CD4-positive, alpha-beta T cell (primary cell): ENCODE results near the gene RNU1-4. TPM values are rescaled to one million over a fixed set of nuclear protein-coding genes. Genes with fewer than 3 reads are reported as not detected.
"Not testable (repeated sequence)": the region's sequence is repeated elsewhere in the genome, so short reads cannot be mapped to it uniquely, and the experiment has no call there.

Experiments
- ATAC-seq: fragments of 200-7000 bp; cut with Tn5 transposase; one replicate; pipeline ENCODE4 v1.10.0; 2022; ENCODE audit warnings: mild to moderate bottlenecking; ENCODE audit not compliant: poor library complexity
- CTCF ChIA-PET: fragments of 350-600 bp; sonication (Branson Sonifier 250); formaldehyde crosslinking; loops from one replicate; lab custom pipeline; 2021; ENCODE audit warnings: antibody characterized with exemption, inconsistent platforms; lab: Charles Lee
- POLR2A ChIA-PET: fragments of 350-600 bp; sonication (Branson Sonifier 250); formaldehyde crosslinking; loops from one replicate; lab custom pipeline; 2021; ENCODE audit warnings: antibody characterized with exemption, inconsistent platforms; lab: Charles Lee
- DNase-seq, 14 experiments: peaks; one replicate each; pipeline ENCODE4 v3.0.0-alpha.2; 2013 to 2020; ENCODE audit warnings: mixed read lengths in 2 of 14
- H3K27ac ChIP-seq, 2 donors: one replicate each; pipeline versions ENCODE4 v1.5.1 to v1.7.0; 2013; ENCODE audit warnings: low read length in 2 of 2, low read depth in 1 of 2, mild to moderate bottlenecking in 1 of 2
- H3K27me3 ChIP-seq, 2 experiments: 1 replicate in 1 of 2; 2 replicates in 1 of 2; pipeline versions ENCODE4 v1.6.1 to v1.7.0; 2013; ENCODE audit warnings: low read length in 2 of 2, control low read depth in 1 of 2, mild to moderate bottlenecking in 1 of 2, moderate library complexity in 1 of 2; ENCODE audit not compliant: insufficient read depth in 2 of 2, control insufficient read depth in 1 of 2
- H3K36me3 ChIP-seq: one replicate; pipeline ENCODE4 v1.6.1; 2013; ENCODE audit warnings: low read length, control low read depth; ENCODE audit not compliant: insufficient read depth
- H3K4me1 ChIP-seq: one replicate; pipeline ENCODE4 v1.6.1; 2013; ENCODE audit warnings: low read length, control low read depth; ENCODE audit not compliant: insufficient read depth
- H3K4me3 ChIP-seq: one replicate; pipeline ENCODE4 v1.5.1; 2013; ENCODE audit warnings: mild to moderate bottlenecking, low read length, moderate library complexity
- H3K9me3 ChIP-seq, 2 experiments: 1 replicate in 1 of 2; 2 replicates in 1 of 2; pipeline versions ENCODE4 v1.6.1 to v1.7.0; 2013; ENCODE audit warnings: low read length in 2 of 2, mild to moderate bottlenecking in 2 of 2, control low read depth in 1 of 2, moderate library complexity in 1 of 2; ENCODE audit not compliant: control insufficient read depth in 1 of 2, insufficient read depth in 1 of 2
- H3K27ac Mint-ChIP-seq: one replicate; pipeline ENCODE4 v1.8.0; 2020; ENCODE audit warnings: mixed read lengths
- H3K27me3 Mint-ChIP-seq: one replicate; pipeline ENCODE4 v1.8.0; 2021; ENCODE audit warnings: mixed read lengths
- H3K36me3 Mint-ChIP-seq: one replicate; pipeline ENCODE4 v1.8.0; 2021; ENCODE audit warnings: low read depth, mixed read lengths
- H3K4me1 Mint-ChIP-seq: one replicate; pipeline ENCODE4 v1.8.0; 2021; ENCODE audit warnings: low read depth, mixed read lengths
- H3K4me3 Mint-ChIP-seq: one replicate; pipeline ENCODE4 v1.8.0; 2020; ENCODE audit warnings: mild to moderate bottlenecking, mixed read lengths
- H3K9me3 Mint-ChIP-seq: one replicate; pipeline ENCODE4 v1.8.0; 2020; ENCODE audit warnings: mixed read lengths
- intact Hi-C, 2 experiments: fragments of 100-400 bp; cut with DNase I in 1 of 2; cut with micrococcal nuclease in 1 of 2; formaldehyde crosslinking; loops; one replicate each; pipeline versions ENCODE4 v1.15.1 to v1.9.0; 2023 to 2025; cut with DNase I, micrococcal nuclease
- total RNA-seq, 174 experiments: library from RNA in 2 of 174; stranded (reverse) in 2 of 174; gene quantifications; one replicate each; pipeline ENCODE4 v1.2.3 and lab custom pipeline; 2021 to 2026

RNU1-4 gene
- total RNA-seq, 2 experiments from 2014 or later: 4,982 to 5,937 TPM

GRCh38 chr1:16755932-16756331 is 15.6 kb downstream of the RNU1-4 start:
- POLR2A ChIA-PET, H3K4me3 ChIP-seq, H3K4me1 ChIP-seq, H3K4me1 Mint-ChIP-seq, H3K27me3 ChIP-seq, DNase-seq, H3K27me3 Mint-ChIP-seq, H3K9me3 ChIP-seq, H3K27ac Mint-ChIP-seq, intact Hi-C loops, H3K36me3 ChIP-seq, CTCF ChIA-PET, H3K9me3 Mint-ChIP-seq, ATAC-seq, H3K36me3 Mint-ChIP-seq, H3K4me3 Mint-ChIP-seq, H3K27ac ChIP-seq: not testable (repeated sequence)

DNA sequence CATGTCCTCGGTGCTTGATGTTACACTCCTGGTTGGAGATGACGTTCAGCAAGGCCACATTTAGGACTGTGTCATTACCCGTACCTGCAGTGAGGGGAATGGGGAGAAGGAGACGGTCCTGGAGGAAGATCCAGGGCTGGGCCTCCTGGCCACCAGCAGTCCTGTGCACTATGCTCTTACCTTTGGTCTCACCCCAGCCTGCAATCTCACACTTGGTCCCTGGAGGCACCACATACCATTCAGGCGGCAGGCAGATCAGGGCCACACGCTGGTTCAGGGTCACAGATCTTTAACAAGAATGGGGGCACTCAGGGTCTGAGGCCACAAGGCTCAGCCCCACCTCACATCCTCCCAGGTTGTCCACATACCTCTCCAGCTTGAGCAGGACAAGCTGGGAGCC is 17.3 kb downstream of the RNU1-4 start:
- not testable (repeated sequence) for H3K27ac Mint-ChIP-seq, DNase-seq

DNA sequence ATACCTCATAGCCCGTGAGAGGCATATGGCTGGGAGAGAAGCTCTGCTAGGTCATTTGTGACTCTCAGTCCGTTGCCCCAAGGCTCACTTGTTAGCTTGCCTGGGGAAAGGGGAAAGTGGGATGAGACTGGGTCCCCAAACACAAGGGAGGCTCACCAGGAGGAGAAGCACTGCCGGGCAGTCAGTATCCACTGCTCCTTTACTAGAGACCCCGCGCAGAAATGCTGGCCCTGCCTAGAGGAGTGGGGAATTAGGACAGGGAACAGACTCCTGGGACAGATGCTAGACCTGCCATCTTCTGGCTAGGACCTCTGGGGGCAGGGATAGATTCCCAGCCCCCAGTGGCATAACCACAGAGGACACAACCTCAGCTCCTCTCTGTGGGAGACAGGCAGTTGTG is 17.7 kb downstream of the RNU1-4 start:
- POLR2A ChIA-PET, H3K4me3 ChIP-seq, intact Hi-C loops, CTCF ChIA-PET, ATAC-seq, H3K27me3 ChIP-seq, DNase-seq, H3K4me1 Mint-ChIP-seq, H3K27me3 Mint-ChIP-seq, H3K4me1 ChIP-seq, H3K36me3 ChIP-seq, H3K9me3 ChIP-seq, H3K27ac Mint-ChIP-seq, H3K27ac ChIP-seq, H3K9me3 Mint-ChIP-seq, H3K36me3 Mint-ChIP-seq, H3K4me3 Mint-ChIP-seq: not testable (repeated sequence)

More for the DNA sequence above, 17.3 kb downstream of the RNU1-4 start:
- intact Hi-C loops, H3K4me1 ChIP-seq, H3K36me3 Mint-ChIP-seq, H3K36me3 ChIP-seq, ATAC-seq, H3K4me1 Mint-ChIP-seq, H3K4me3 ChIP-seq, H3K9me3 ChIP-seq, H3K9me3 Mint-ChIP-seq, H3K4me3 Mint-ChIP-seq, CTCF ChIA-PET, H3K27me3 ChIP-seq, H3K27ac ChIP-seq, POLR2A ChIA-PET, H3K27me3 Mint-ChIP-seq: not testable (repeated sequence)

GRCh38 chr1:16759041-16759493 is 18.8 kb downstream of the RNU1-4 start:
- H3K36me3 ChIP-seq, CTCF ChIA-PET, H3K36me3 Mint-ChIP-seq, H3K27ac ChIP-seq, H3K27me3 ChIP-seq, H3K9me3 Mint-ChIP-seq, intact Hi-C loops, H3K9me3 ChIP-seq, H3K27ac Mint-ChIP-seq, H3K4me3 ChIP-seq, H3K27me3 Mint-ChIP-seq, H3K4me3 Mint-ChIP-seq, H3K4me1 Mint-ChIP-seq, H3K4me1 ChIP-seq, POLR2A ChIA-PET: not testable (repeated sequence)
- DNase-seq: peak in 1 of 14 experiments; percentile 19
- ATAC-seq: peak; percentile 49

GRCh38 chr1:16759650-16760455 is 19.5 kb downstream of the RNU1-4 start:
- POLR2A ChIA-PET, H3K27ac ChIP-seq, H3K36me3 Mint-ChIP-seq, H3K27me3 ChIP-seq, H3K36me3 ChIP-seq, H3K4me3 Mint-ChIP-seq, H3K9me3 ChIP-seq, H3K9me3 Mint-ChIP-seq, H3K27ac Mint-ChIP-seq, H3K27me3 Mint-ChIP-seq, intact Hi-C loops, H3K4me1 ChIP-seq, CTCF ChIA-PET, DNase-seq, H3K4me1 Mint-ChIP-seq, H3K4me3 ChIP-seq: not testable (repeated sequence)
- ATAC-seq: peak; percentile 70

GRCh38 chr1:16760456-16760765 is 20.1 kb downstream of the RNU1-4 start:
- intact Hi-C loops, H3K4me3 Mint-ChIP-seq, H3K9me3 Mint-ChIP-seq, H3K27me3 ChIP-seq, H3K27ac Mint-ChIP-seq, H3K27ac ChIP-seq, H3K36me3 ChIP-seq, H3K4me3 ChIP-seq, H3K36me3 Mint-ChIP-seq, H3K27me3 Mint-ChIP-seq, H3K4me1 ChIP-seq, DNase-seq, CTCF ChIA-PET, H3K4me1 Mint-ChIP-seq, H3K9me3 ChIP-seq, POLR2A ChIA-PET, ATAC-seq: not testable (repeated sequence)

- H3K27me3 Mint-ChIP-seq, H3K27ac Mint-ChIP-seq, CTCF ChIA-PET, H3K9me3 Mint-ChIP-seq, H3K4me3 ChIP-seq, H3K9me3 ChIP-seq, H3K4me3 Mint-ChIP-seq, POLR2A ChIA-PET, H3K36me3 ChIP-seq, H3K36me3 Mint-ChIP-seq, H3K4me1 ChIP-seq, H3K27me3 ChIP-seq, ATAC-seq, H3K27ac ChIP-seq, H3K4me1 Mint-ChIP-seq, intact Hi-C loops: not testable (repeated sequence)
- peak in 1 of 14 experiments; percentile 30 for DNase-seq
Observed at GRCh38 chr1:16760801-16761200, 20.5 kb downstream of the RNU1-4 start.
